Trophoblast cell (in vitro differentiated cells and primary cell): Measurements from ENCODE around the gene TRIM8.

Experiments used
- DNase-seq, 2 donors: peaks; one replicate each; pipeline ENCODE4 v3.0.0-alpha.2; 2016
- H2AFZ ChIP-seq: 2 replicates; pipeline ENCODE4 v1.6.1; 2013; ENCODE audit warnings: low read length, moderate library complexity, mild to moderate bottlenecking; ENCODE audit not compliant: insufficient read depth, poor library complexity
- H2AK5ac ChIP-seq: 2 replicates; pipeline ENCODE4 v1.6.1; 2013; ENCODE audit warnings: mild to moderate bottlenecking, low read length
- H2BK120ac ChIP-seq: 2 replicates; pipeline ENCODE4 v1.6.1; 2013; ENCODE audit warnings: low read length, mild to moderate bottlenecking, moderate library complexity; ENCODE audit not compliant: insufficient read depth, poor library complexity
- H2BK12ac ChIP-seq: 2 replicates; pipeline ENCODE4 v1.6.1; 2013; ENCODE audit warnings: mild to moderate bottlenecking, low read length, moderate library complexity
- H2BK5ac ChIP-seq: 2 replicates; pipeline ENCODE4 v1.6.1; 2013; ENCODE audit warnings: low read length, low read depth, moderate library complexity, mild to moderate bottlenecking; ENCODE audit not compliant: poor library complexity
- H3K14ac ChIP-seq: 2 replicates; pipeline ENCODE4 v1.6.1; 2013; ENCODE audit warnings: mild to moderate bottlenecking, low read length
- H3K18ac ChIP-seq: 2 replicates; pipeline ENCODE4 v1.6.1; 2013; ENCODE audit warnings: mild to moderate bottlenecking, low read length
- H3K23ac ChIP-seq: 2 replicates; pipeline ENCODE4 v1.6.1; 2013; ENCODE audit warnings: low read length
- H3K27ac ChIP-seq: 2 replicates; pipeline ENCODE4 v1.5.1; 2013; ENCODE audit warnings: low read depth, mild to moderate bottlenecking, inconsistent platforms, low read length, moderate library complexity
- H3K27me3 ChIP-seq: 2 replicates; pipeline ENCODE4 v1.6.1; 2013; ENCODE audit warnings: inconsistent platforms, mild to moderate bottlenecking, low read length, moderate library complexity; ENCODE audit not compliant: insufficient read depth
- H3K36me3 ChIP-seq, 2 experiments: 1 replicate in 1 of 2; 2 replicates in 1 of 2; pipeline ENCODE4 v1.6.1; 2013; ENCODE audit warnings: low read length in 2 of 2, mild to moderate bottlenecking in 2 of 2, moderate library complexity in 1 of 2; ENCODE audit not compliant: insufficient read depth in 2 of 2, control insufficient read depth in 1 of 2
- H3K4ac ChIP-seq: 2 replicates; pipeline ENCODE4 v1.6.1; 2013; ENCODE audit warnings: low read depth, mild to moderate bottlenecking, low read length, moderate library complexity
- H3K4me1 ChIP-seq, 2 experiments: 1 replicate in 1 of 2; 2 replicates in 1 of 2; pipeline ENCODE4 v1.6.1; 2013; ENCODE audit warnings: low read length in 2 of 2, mild to moderate bottlenecking in 2 of 2, moderate library complexity in 1 of 2; ENCODE audit not compliant: insufficient read depth in 2 of 2, control insufficient read depth in 1 of 2
- H3K4me2 ChIP-seq: 2 replicates; pipeline ENCODE4 v1.6.1; 2013; ENCODE audit warnings: inconsistent platforms, mild to moderate bottlenecking, low read length, moderate library complexity
- H3K4me3 ChIP-seq: 2 replicates; pipeline ENCODE4 v1.5.1; 2013; ENCODE audit warnings: mild to moderate bottlenecking, low read depth, low read length, inconsistent platforms
- H3K79me1 ChIP-seq: one replicate; pipeline ENCODE4 v1.6.1; 2013; ENCODE audit warnings: low read length
- H3K79me2 ChIP-seq: 2 replicates; pipeline ENCODE4 v1.6.1; 2013; ENCODE audit warnings: low read length, mild to moderate bottlenecking; ENCODE audit not compliant: control insufficient read depth, insufficient read depth, poor library complexity
- H3K9ac ChIP-seq: 2 replicates; pipeline ENCODE4 v1.6.1; 2013; ENCODE audit warnings: mild to moderate bottlenecking, low read length
- H3K9me3 ChIP-seq: 2 replicates; pipeline ENCODE4 v1.6.1; 2013; ENCODE audit warnings: low read depth, mild to moderate bottlenecking, control low read depth, inconsistent platforms, low read length; ENCODE audit not compliant: insufficient read depth
- H4K12ac ChIP-seq: 2 replicates; pipeline ENCODE4 v1.6.1; 2013; ENCODE audit warnings: low read depth, mild to moderate bottlenecking, low read length, moderate library complexity
- H4K8ac ChIP-seq: 2 replicates; pipeline ENCODE4 v1.6.1; 2013; ENCODE audit warnings: low read depth, mild to moderate bottlenecking, low read length, moderate library complexity
- H4K91ac ChIP-seq: one replicate; pipeline ENCODE4 v1.6.1; 2013; ENCODE audit warnings: low read depth, mild to moderate bottlenecking, low read length, moderate library complexity
- WGBS: extraction: QIAGEN DNeasy Blood & Tissue Kit; methylation state at CpG from one replicate; pipeline ENCODE4 v1.1.7; 2013; ENCODE audit warnings: missing lambda C conversion rate; ENCODE audit not compliant: insufficient read length, insufficient coverage; ENCODE audit errors: extremely low coverage; 5-methylcytosine and 5-hydroxymethylcytosine counted together

TRIM8 gene

DNA sequence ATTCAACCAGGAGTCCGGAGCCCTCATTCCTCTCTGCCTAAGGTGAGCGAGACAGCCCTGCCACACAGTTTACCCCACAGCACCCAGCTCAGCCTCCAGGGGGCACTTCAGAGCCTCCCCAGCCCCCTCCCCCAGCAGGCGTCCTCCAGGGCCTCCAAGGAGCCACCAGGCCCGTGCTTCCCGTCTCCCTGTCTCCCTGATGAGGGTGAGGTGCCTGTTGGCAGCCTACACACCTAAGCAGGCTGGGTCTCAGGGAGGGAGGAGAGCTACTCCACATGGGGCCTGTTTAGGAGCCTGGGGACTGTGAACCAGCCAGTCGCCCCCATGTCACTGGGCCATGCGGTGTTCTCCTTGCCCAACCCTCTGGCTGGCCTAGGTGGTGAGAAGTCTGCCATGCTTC is 28.9 kb upstream of the TRIM8 start:
- peaks cover 17 to 33% of the 10 kb centered on the region in 2 experiments for H3K4me1 ChIP-seq
- peaks cover 40 to 52% of the 10 kb centered on the region in 2 experiments for H3K36me3 ChIP-seq
- peaks cover 8% of the 10 kb centered on the region for H3K79me1 ChIP-seq
- H2BK5ac ChIP-seq, result no peak overlapping the region
- peaks cover 3% of the 10 kb centered on the region for H3K79me2 ChIP-seq
- no peak overlapping the region for H2BK12ac ChIP-seq
- no peak overlapping the region for H2AFZ ChIP-seq
- H3K14ac ChIP-seq, result no peak overlapping the region
- H4K8ac ChIP-seq, result no peak overlapping the region
- H3K27me3 ChIP-seq, result no peaks in the 10 kb centered on the region
- no peak overlapping the region for H3K4ac ChIP-seq
- no peak overlapping the region for H3K27ac ChIP-seq
- peak in 1 of 2 donors; percentile 14 for DNase-seq
- no peak overlapping the region for H3K18ac ChIP-seq
- no peak overlapping the region for H3K23ac ChIP-seq
- H2BK120ac ChIP-seq, result no peak overlapping the region
- H3K9me3 ChIP-seq, result no peaks in the 10 kb centered on the region
- no peak overlapping the region for H3K4me3 ChIP-seq
- no peak overlapping the region for H3K4me2 ChIP-seq
- H2AK5ac ChIP-seq, result no peak overlapping the region
- no peak overlapping the region for H4K91ac ChIP-seq
- H4K12ac ChIP-seq, result no peak overlapping the region
- no peak overlapping the region for H3K9ac ChIP-seq
- no CpG with 5 or more reads among the region's 7 CpGs for WGBS

DNA sequence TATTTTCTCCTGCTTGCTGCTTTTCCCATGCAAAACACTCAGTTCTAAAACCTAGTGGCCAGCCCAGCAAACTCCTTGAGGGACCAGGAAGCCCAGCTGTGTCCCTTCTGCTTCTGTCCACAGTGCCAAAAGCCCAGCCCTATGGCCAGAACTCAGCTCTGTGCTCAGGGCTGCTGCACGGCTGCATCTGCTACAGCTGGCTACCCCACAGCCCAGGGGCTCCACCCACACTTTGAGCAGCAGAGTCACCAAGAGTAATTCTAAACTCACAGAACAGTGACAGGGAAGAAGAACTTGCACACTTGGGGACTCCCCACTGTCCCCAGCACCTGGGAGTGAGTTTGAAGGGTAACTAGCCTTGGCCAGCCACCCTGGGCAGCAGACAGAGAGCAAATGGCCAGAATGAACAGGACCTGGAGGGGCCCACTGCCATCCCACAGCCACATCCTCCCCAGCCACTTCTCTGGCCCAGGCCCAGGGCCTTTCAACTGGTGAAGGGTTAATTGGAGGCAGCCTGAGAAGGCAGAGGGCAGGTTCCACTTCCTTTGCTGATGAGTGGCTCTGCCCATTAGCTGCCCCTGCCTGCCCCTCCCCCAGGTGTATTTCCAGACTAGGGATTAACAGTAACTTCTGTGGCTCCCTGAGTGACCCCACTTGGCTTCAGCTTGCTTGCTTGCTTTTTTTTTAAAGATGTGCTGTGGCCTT is 28.1 kb upstream of the TRIM8 start:
- WGBS, result no CpG with 5 or more reads among the region's 1 CpG
- Histone ChIP-seq H4K8ac (no peak overlapping the region), H3K27ac (no peak overlapping the region), H4K12ac (no peak overlapping the region), H2AFZ (no peak overlapping the region), H2BK120ac (no peak overlapping the region), H3K79me2 (peaks cover 3% of the 10 kb centered on the region), H3K18ac (no peak overlapping the region), H3K9ac (no peak overlapping the region), H3K4me2 (no peak overlapping the region), H2BK5ac (no peak overlapping the region), H3K4me1 (peaks cover 22 to 34% of the 10 kb centered on the region in 2 experiments), H3K79me1 (peaks cover 8% of the 10 kb centered on the region), H3K36me3 (peaks cover 40 to 52% of the 10 kb centered on the region in 2 experiments), H3K4me3 (no peak overlapping the region), H2AK5ac (no peak overlapping the region), H3K9me3 (no peaks in the 10 kb centered on the region), H3K14ac (no peak overlapping the region), H4K91ac (no peak overlapping the region), H3K23ac (no peak overlapping the region), H2BK12ac (no peak overlapping the region), H3K27me3 (no peaks in the 10 kb centered on the region), H3K4ac (no peak overlapping the region)
- no peak for DNase-seq

DNA sequence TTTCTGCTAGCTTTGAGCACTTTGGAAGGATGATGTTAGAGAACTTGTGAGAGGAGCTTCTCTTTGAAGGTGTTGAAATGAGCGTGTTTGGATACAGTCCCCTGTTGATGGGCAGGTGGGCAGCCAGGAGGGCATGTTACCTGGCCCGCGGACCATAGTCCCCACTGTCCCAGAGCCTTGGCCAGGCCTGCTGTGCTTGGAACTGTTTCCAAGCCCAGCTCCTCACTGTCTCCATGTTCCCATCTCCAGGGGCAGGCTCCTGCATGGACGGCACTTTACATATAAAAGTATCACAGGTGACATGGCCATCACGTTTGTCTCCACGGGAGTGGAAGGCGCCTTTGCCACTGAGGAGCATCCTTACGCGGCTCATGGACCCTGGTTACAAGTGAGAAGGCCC is 27.2 kb upstream of the TRIM8 start:
- H3K79me2 ChIP-seq, result peaks cover 5% of the 10 kb centered on the region
- H3K14ac ChIP-seq, result no peak overlapping the region
- no peak overlapping the region for H2AK5ac ChIP-seq
- no CpG with 5 or more reads among the region's 9 CpGs for WGBS
- H3K9me3 ChIP-seq, result no peaks in the 10 kb centered on the region
- H3K36me3 ChIP-seq, result peaks cover 40 to 52% of the 10 kb centered on the region in 2 experiments
- no peak overlapping the region for H2BK5ac ChIP-seq
- no peak overlapping the region for H4K8ac ChIP-seq
- no peak overlapping the region for H3K9ac ChIP-seq
- H3K27ac ChIP-seq, result no peak overlapping the region
- no peak overlapping the region for H4K12ac ChIP-seq
- H3K23ac ChIP-seq, result no peak overlapping the region
- H3K27me3 ChIP-seq, result no peaks in the 10 kb centered on the region
- H2BK120ac ChIP-seq, result no peak overlapping the region
- peaks cover 25 to 39% of the 10 kb centered on the region in 2 experiments for H3K4me1 ChIP-seq
- H3K4me2 ChIP-seq, result no peak overlapping the region
- no peak overlapping the region for H2BK12ac ChIP-seq
- no peak overlapping the region for H4K91ac ChIP-seq
- no peak overlapping the region for H3K18ac ChIP-seq
- peaks cover 13% of the 10 kb centered on the region for H3K79me1 ChIP-seq
- DNase-seq, result no peak
- no peak overlapping the region for H2AFZ ChIP-seq
- no peak overlapping the region for H3K4me3 ChIP-seq
- H3K4ac ChIP-seq, result no peak overlapping the region

DNA sequence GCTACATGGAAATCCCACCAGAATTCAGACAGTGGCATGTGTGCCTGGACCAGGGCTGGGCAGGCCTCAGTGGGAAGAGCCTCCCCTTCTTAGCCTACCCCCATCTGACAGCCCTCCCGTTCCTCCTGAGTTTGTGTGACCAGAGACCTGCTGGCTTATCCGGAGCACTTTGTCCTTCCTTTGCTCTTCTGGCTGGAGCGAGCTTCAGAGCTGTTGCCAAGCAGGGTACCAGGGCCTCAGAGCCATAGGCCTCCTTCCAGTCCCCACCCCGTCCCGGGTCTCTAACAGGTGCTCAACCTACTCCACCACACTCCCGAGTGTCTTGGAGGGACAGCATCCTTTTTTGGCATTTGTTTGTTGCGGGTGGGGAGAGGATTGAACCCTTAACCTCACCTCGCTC is 26.5 kb upstream of the TRIM8 start:
- Histone ChIP-seq H2BK120ac (no peak overlapping the region), H3K36me3 (peaks cover 37 to 50% of the 10 kb centered on the region in 2 experiments), H2BK12ac (no peak overlapping the region), H4K8ac (no peak overlapping the region), H3K14ac (no peak overlapping the region), H3K27ac (no peak overlapping the region), H3K4me2 (no peak overlapping the region), H4K91ac (no peak overlapping the region), H3K79me2 (peaks cover 5% of the 10 kb centered on the region), H3K27me3 (no peaks in the 10 kb centered on the region), H3K9ac (no peak overlapping the region), H3K4ac (no peak overlapping the region), H2BK5ac (no peak overlapping the region), H4K12ac (no peak overlapping the region), H3K23ac (no peak overlapping the region), H2AFZ (no peak overlapping the region), H3K4me1 (peaks cover 21 to 34% of the 10 kb centered on the region in 2 experiments), H3K9me3 (no peaks in the 10 kb centered on the region), H3K79me1 (peaks cover 12% of the 10 kb centered on the region), H3K18ac (no peak overlapping the region), H2AK5ac (no peak overlapping the region), H3K4me3 (no peak overlapping the region)
- no CpG with 5 or more reads among the region's 8 CpGs for WGBS
- no peak for DNase-seq
